ENCODE data around the gene TSR3.
A peak's percentile ranks its signal among the peaks of the same experiment; 100 is the strongest.

DNA sequence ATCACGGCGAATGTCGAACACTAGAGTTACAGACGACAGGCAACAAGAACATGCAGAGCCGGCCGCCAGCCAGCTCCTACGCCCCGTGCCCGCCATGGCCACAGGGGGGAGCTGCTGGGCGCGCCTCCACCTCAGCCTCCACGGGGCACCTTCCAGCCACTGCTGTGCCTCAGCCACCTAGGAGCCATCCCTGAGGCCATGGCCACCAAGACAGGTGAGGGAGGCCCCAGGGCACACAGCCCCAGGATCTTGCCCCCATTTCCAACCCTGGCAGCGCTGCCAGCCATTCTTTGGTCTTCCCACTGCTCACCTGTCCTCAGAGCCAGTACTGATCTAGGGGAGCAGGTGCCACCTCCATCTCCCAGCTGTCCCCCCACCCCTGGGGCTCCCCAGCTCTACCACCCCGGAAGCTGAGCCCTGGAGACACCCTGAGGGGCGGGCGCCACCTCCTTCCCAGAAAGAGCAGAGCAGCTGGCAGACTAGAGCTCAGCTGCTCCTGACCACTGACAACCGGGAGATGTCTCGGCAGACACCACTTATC is 11.9 kb upstream of the TSR3 start:
- no peak for TF ChIP-seq POLR2A (IDR thresholded peaks at IDR 0.05)
- TF ChIP-seq, protein P1, sequence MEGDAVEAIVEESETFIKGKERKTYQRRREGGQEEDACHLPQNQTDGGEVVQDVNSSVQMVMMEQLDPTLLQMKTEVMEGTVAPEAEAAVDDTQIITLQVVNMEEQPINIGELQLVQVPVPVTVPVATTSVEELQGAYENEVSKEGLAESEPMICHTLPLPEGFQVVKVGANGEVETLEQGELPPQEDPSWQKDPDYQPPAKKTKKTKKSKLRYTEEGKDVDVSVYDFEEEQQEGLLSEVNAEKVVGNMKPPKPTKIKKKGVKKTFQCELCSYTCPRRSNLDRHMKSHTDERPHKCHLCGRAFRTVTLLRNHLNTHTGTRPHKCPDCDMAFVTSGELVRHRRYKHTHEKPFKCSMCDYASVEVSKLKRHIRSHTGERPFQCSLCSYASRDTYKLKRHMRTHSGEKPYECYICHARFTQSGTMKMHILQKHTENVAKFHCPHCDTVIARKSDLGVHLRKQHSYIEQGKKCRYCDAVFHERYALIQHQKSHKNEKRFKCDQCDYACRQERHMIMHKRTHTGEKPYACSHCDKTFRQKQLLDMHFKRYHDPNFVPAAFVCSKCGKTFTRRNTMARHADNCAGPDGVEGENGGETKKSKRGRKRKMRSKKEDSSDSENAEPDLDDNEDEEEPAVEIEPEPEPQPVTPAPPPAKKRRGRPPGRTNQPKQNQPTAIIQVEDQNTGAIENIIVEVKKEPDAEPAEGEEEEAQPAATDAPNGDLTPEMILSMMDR (IDR thresholded peaks at IDR 0.05): peak; percentile 44 to 85 (median 78)
